H1 (cell line): Measurements from ENCODE around the gene TUBGCP6. TPM values are rescaled to one million over a fixed set of nuclear protein-coding genes. Genes with fewer than 3 reads are reported as not detected.

Experiments used
- ASH2L ChIP-seq: fragments of 200-600, 300-600 bp; sonication (generic); IDR thresholded peaks from one replicate; pipeline ENCODE4 v1.7.1; 2017; ENCODE audit warnings: low read length
- CEBPB ChIP-seq: IDR thresholded peaks from 2 replicates; pipeline ENCODE4 v1.6.1; 2012; ENCODE audit warnings: low read depth, low read length
- CHD7 ChIP-seq: fragments of 300-600 bp; sonication (generic); IDR thresholded peaks from 2 replicates; pipeline ENCODE4 v1.7.1; 2012; ENCODE audit warnings: low read length, moderate library complexity, mild to moderate bottlenecking, inconsistent platforms; ENCODE audit not compliant: insufficient replicate concordance
- CREB1 ChIP-seq: IDR thresholded peaks from 2 replicates; pipeline ENCODE4 v1.6.1; 2012; ENCODE audit warnings: inconsistent platforms
- E2F6 ChIP-seq: IDR thresholded peaks from 2 replicates; pipeline ENCODE4 v1.6.1; 2012; ENCODE audit warnings: inconsistent platforms
- GABPA ChIP-seq: IDR thresholded peaks from 2 replicates; pipeline ENCODE4 v1.6.1; 2011; ENCODE audit warnings: mild to moderate bottlenecking, low read length, moderate library complexity, borderline replicate concordance; ENCODE audit not compliant: insufficient read depth
- MAX ChIP-seq: IDR thresholded peaks from 2 replicates; pipeline ENCODE4 v1.6.1; 2012; ENCODE audit warnings: inconsistent platforms
- RXRA ChIP-seq: IDR thresholded peaks from 2 replicates; pipeline ENCODE4 v1.6.1; 2011; ENCODE audit warnings: low read depth, mild to moderate bottlenecking, low read length, moderate library complexity; ENCODE audit not compliant: insufficient read depth
- SIX5 ChIP-seq: IDR thresholded peaks from 2 replicates; pipeline ENCODE4 v1.6.1; 2011; ENCODE audit warnings: mild to moderate bottlenecking, low read depth, low read length
- polyA plus RNA-seq, 7 experiments: library from polyadenylated mRNA; depleted of rRNA in 3 of 7; stranded (reverse) in 5 of 7; unstranded in 2 of 7; fragments of >200 nt in 5 of 7; fragments of 200-250 nt in 2 of 7; gene quantifications; 1 replicate in 5 of 7; 2 replicates in 1 of 7; 4 replicates in 1 of 7; pipeline versions ENCODE4 v1.2.1 to v1.2.3, GENCODE V29; 2011 to 2013; ENCODE audit warnings: missing spikeins in 2 of 7, mixed read lengths in 2 of 7
- total RNA-seq: library from RNA; stranded (reverse); fragmentation: NEBNext Ultra II Directional; extraction: Animal tissue kit (Norgen Biotek cat#: 25700); gene quantifications from 2 replicates; pipeline ENCODE4 v1.2.1, GENCODE V29; 2021

The TUBGCP6 gene
- total and polyA plus RNA-seq, 2 of the 8 experiments (the other 6 are each of a cell fraction or from before 2014, with no cell fraction given), result 24.2 to 24.7 TPM

GRCh38 chr22:50216055-50216683 lies 28.7 kb downstream of the TUBGCP6 start (continued):
- no peak for TF ChIP-seq CHD7
- TF ChIP-seq CEBPB, result no peak
- no peak for TF ChIP-seq GABPA
- no peak for TF ChIP-seq E2F6
- no peak for TF ChIP-seq SIX5
- no peak for TF ChIP-seq RXRA
- no peak for TF ChIP-seq ASH2L
- TF ChIP-seq CREB1, result no peak
- TF ChIP-seq MAX, result no peak
